HG03095 (cell line): ENCODE data around the gene ZNG1C.
"Not testable (repeated sequence)": the region's sequence is repeated elsewhere in the genome, so short reads cannot be mapped to it uniquely, and the experiment has no call there.

Experiments
- ATAC-seq: cut with Tn5 transposase; IDR thresholded peaks from one replicate; pipeline ENCODE4 v1.9.1; 2021; ENCODE audit warnings: moderate library complexity; ENCODE audit not compliant: unreplicated experiment

Gene ZNG1C

GRCh38 chr9:68241683-68242082 is at the start of gene ZNG1C:
Gene ZNG1C (plus strand): TSS chr9:68241983. CDS start chr9:68242032, 49 bp downstream.
- not testable (repeated sequence) for ATAC-seq

- ATAC-seq, result not testable (repeated sequence)
Measured at GRCh38 chr9:68242437-68242836, 654 bp downstream of the ZNG1C start.

GRCh38 chr9:68281041-68281440 is 39.3 kb downstream of the ZNG1C start:
- ATAC-seq, result not testable (repeated sequence)

GRCh38 chr9:68302567-68302966 is 60.8 kb downstream of the ZNG1C start, which contains the start of gene FOXD4L3:
Gene FOXD4L3 (plus strand): TSS chr9:68302867. CDS start chr9:68302952, 85 bp downstream.
- ATAC-seq, result not testable (repeated sequence)

- not testable (repeated sequence) for ATAC-seq
Measured at GRCh38 chr9:68303771-68304170, 62.0 kb downstream of the ZNG1C start.

GRCh38 chr9:68304212-68304611 is 62.4 kb downstream of the ZNG1C start:
- not testable (repeated sequence) for ATAC-seq

- not testable (repeated sequence) for ATAC-seq
Measured at GRCh38 chr9:68304777-68305176, 63.0 kb downstream of the ZNG1C start.

GRCh38 chr9:68305680-68306285 is 64.0 kb downstream of the ZNG1C start:
- ATAC-seq, result not testable (repeated sequence)

GRCh38 chr9:68306391-68306964 is 64.7 kb downstream of the ZNG1C start:
- ATAC-seq, result not testable (repeated sequence)

- ATAC-seq, result not testable (repeated sequence)
Measured at GRCh38 chr9:68307127-68307526, 65.3 kb downstream of the ZNG1C start.

- not testable (repeated sequence) for ATAC-seq
Measured at GRCh38 chr9:68307654-68308053, 65.9 kb downstream of the ZNG1C start.

GRCh38 chr9:68311208-68311607 is 69.4 kb downstream of the ZNG1C start:
- ATAC-seq, result not testable (repeated sequence)

- not testable (repeated sequence) for ATAC-seq
Measured at GRCh38 chr9:68318209-68318608, 76.4 kb downstream of the ZNG1C start.

GRCh38 chr9:68323749-68324148 is 82.0 kb downstream of the ZNG1C start:
- not testable (repeated sequence) for ATAC-seq

- not testable (repeated sequence) for ATAC-seq
Measured at GRCh38 chr9:68324518-68324917, 82.7 kb downstream of the ZNG1C start.

- ATAC-seq, result not testable (repeated sequence)
Measured at GRCh38 chr9:68329106-68329505, 87.3 kb downstream of the ZNG1C start.

GRCh38 chr9:68330531-68331173 is 88.9 kb downstream of the ZNG1C start:
- not testable (repeated sequence) for ATAC-seq

- ATAC-seq, result not testable (repeated sequence)
Measured at GRCh38 chr9:68332122-68332521, 90.3 kb downstream of the ZNG1C start.

GRCh38 chr9:68335935-68336334 is 94.2 kb downstream of the ZNG1C start:
- ATAC-seq, result not testable (repeated sequence)

- ATAC-seq, result not testable (repeated sequence)
Measured at GRCh38 chr9:68336639-68337339, 95.0 kb downstream of the ZNG1C start.

- ATAC-seq, result not testable (repeated sequence)
Measured at GRCh38 chr9:68338000-68338399, 96.2 kb downstream of the ZNG1C start.
